Stimulated activated naive CD8-positive, alpha-beta T cell treated with anti-CD3 and anti-CD28 coated beads, Interleukin-15, Interleukin-2, amounts not matched to agents 100 ng/mL and 50 ng/mL, for 24 hours (primary cell): ENCODE results near the gene NT5C3A.

Source experiments
- H3K27ac Mint-ChIP-seq: one replicate; pipeline ENCODE4 v1.8.0; 2021; ENCODE audit warnings: mild to moderate bottlenecking, mixed read lengths
- H3K27me3 Mint-ChIP-seq: one replicate; pipeline ENCODE4 v1.8.0; 2021; ENCODE audit warnings: mixed read lengths
- H3K36me3 Mint-ChIP-seq: one replicate; pipeline ENCODE4 v1.8.0; 2021; ENCODE audit warnings: low read depth, mixed read lengths
- H3K4me1 Mint-ChIP-seq: one replicate; pipeline ENCODE4 v1.8.0; 2021; ENCODE audit warnings: low read depth, mixed read lengths
- H3K4me3 Mint-ChIP-seq: one replicate; pipeline ENCODE4 v1.8.0; 2021; ENCODE audit warnings: mild to moderate bottlenecking, mixed read lengths
- H3K9me3 Mint-ChIP-seq: one replicate; pipeline ENCODE4 v1.8.0; 2021; ENCODE audit warnings: mixed read lengths

Gene NT5C3A

GRCh38 chr7:33061282-33061937 is 1.2 kb downstream of the NT5C3A start:
- Mint-ChIP-seq H3K4me3 (peak overlapping the region; percentile 92), H3K9me3 (peaks cover 8% of the 10 kb centered on the region)

GRCh38 chr7:33059635-33060034 is 2.9 kb downstream of the NT5C3A start:
- H3K4me1 Mint-ChIP-seq = peaks cover 55% of the 10 kb centered on the region
- H3K27ac Mint-ChIP-seq = peak overlapping the region; percentile 34
- peaks cover 26% of the 10 kb centered on the region for H3K36me3 Mint-ChIP-seq
- no peaks in the 10 kb centered on the region for H3K27me3 Mint-ChIP-seq
- H3K9me3 Mint-ChIP-seq = no peaks in the 10 kb centered on the region
- H3K4me3 Mint-ChIP-seq = peak overlapping the region; percentile 25

More at GRCh38 chr7:33061282-33061937, 1.2 kb downstream of the NT5C3A start:
- Mint-ChIP-seq H3K36me3 (peaks cover 21% of the 10 kb centered on the region), H3K4me1 (peaks cover 40% of the 10 kb centered on the region), H3K27ac (peak overlapping the region; percentile 87), H3K27me3 (no peaks in the 10 kb centered on the region)

- H3K36me3 Mint-ChIP-seq = peaks cover 26% of the 10 kb centered on the region
- H3K4me1 Mint-ChIP-seq = peaks cover 72% of the 10 kb centered on the region
- no peaks in the 10 kb centered on the region for H3K27me3 Mint-ChIP-seq
- peak overlapping the region; percentile 3 for H3K27ac Mint-ChIP-seq
- no peak overlapping the region for H3K4me3 Mint-ChIP-seq
- H3K9me3 Mint-ChIP-seq = no peaks in the 10 kb centered on the region
These were observed 7.4 kb downstream of the NT5C3A start for GRCh38 chr7:33055158-33055557.

GRCh38 chr7:33054261-33054964 is 8.2 kb downstream of the NT5C3A start:
- H3K36me3 Mint-ChIP-seq = peaks cover 21% of the 10 kb centered on the region
- H3K27ac Mint-ChIP-seq = peak overlapping the region; percentile 76
- H3K27me3 Mint-ChIP-seq = no peaks in the 10 kb centered on the region
- no peak overlapping the region for H3K4me3 Mint-ChIP-seq
- H3K4me1 Mint-ChIP-seq = peaks cover 67% of the 10 kb centered on the region
- no peaks in the 10 kb centered on the region for H3K9me3 Mint-ChIP-seq

GRCh38 chr7:33053721-33054120 is 8.9 kb downstream of the NT5C3A start:
- no peak overlapping the region for H3K4me3 Mint-ChIP-seq
- no peaks in the 10 kb centered on the region for H3K27me3 Mint-ChIP-seq
- H3K36me3 Mint-ChIP-seq = peaks cover 19% of the 10 kb centered on the region
- peak overlapping the region; percentile 76 for H3K27ac Mint-ChIP-seq
- peaks cover 68% of the 10 kb centered on the region for H3K4me1 Mint-ChIP-seq
- no peaks in the 10 kb centered on the region for H3K9me3 Mint-ChIP-seq

GRCh38 chr7:33050535-33051318 is 11.8 kb downstream of the NT5C3A start:
- H3K27me3 Mint-ChIP-seq = no peaks in the 10 kb centered on the region
- no peaks in the 10 kb centered on the region for H3K9me3 Mint-ChIP-seq
- no peak overlapping the region for H3K27ac Mint-ChIP-seq
- no peak overlapping the region for H3K4me3 Mint-ChIP-seq
- peaks cover 68% of the 10 kb centered on the region for H3K4me1 Mint-ChIP-seq
- H3K36me3 Mint-ChIP-seq = peaks cover 8% of the 10 kb centered on the region

- Mint-ChIP-seq H3K4me1 (peaks cover 63% of the 10 kb centered on the region), H3K27ac (no peak overlapping the region), H3K27me3 (no peaks in the 10 kb centered on the region), H3K9me3 (no peaks in the 10 kb centered on the region), H3K4me3 (no peak overlapping the region), H3K36me3 (peaks cover 9% of the 10 kb centered on the region)
These were observed 13.9 kb downstream of the NT5C3A start for GRCh38 chr7:33048704-33049103.

GRCh38 chr7:33048257-33048656 is 14.3 kb downstream of the NT5C3A start:
- Mint-ChIP-seq H3K36me3 (peaks cover 7% of the 10 kb centered on the region), H3K27ac (no peak overlapping the region), H3K4me3 (no peak overlapping the region), H3K27me3 (no peaks in the 10 kb centered on the region), H3K4me1 (peaks cover 63% of the 10 kb centered on the region), H3K9me3 (no peaks in the 10 kb centered on the region)

- Mint-ChIP-seq H3K9me3 (no peaks in the 10 kb centered on the region), H3K4me1 (peaks cover 55% of the 10 kb centered on the region), H3K36me3 (peaks cover 7% of the 10 kb centered on the region), H3K27me3 (no peaks in the 10 kb centered on the region), H3K4me3 (no peak overlapping the region), H3K27ac (no peak overlapping the region)
These were observed 17.6 kb downstream of the NT5C3A start for GRCh38 chr7:33044986-33045385.

GRCh38 chr7:33044401-33044718 is 18.2 kb downstream of the NT5C3A start:
- peak overlapping the region; percentile 58 for H3K27ac Mint-ChIP-seq
- no peaks in the 10 kb centered on the region for H3K9me3 Mint-ChIP-seq
- no peak overlapping the region for H3K4me3 Mint-ChIP-seq
- peaks cover 62% of the 10 kb centered on the region for H3K4me1 Mint-ChIP-seq
- peaks cover 7% of the 10 kb centered on the region for H3K36me3 Mint-ChIP-seq
- no peaks in the 10 kb centered on the region for H3K27me3 Mint-ChIP-seq

GRCh38 chr7:33043501-33044400 is 18.8 kb downstream of the NT5C3A start:
- no peaks in the 10 kb centered on the region for H3K9me3 Mint-ChIP-seq
- peaks cover 7% of the 10 kb centered on the region for H3K36me3 Mint-ChIP-seq
- no peaks in the 10 kb centered on the region for H3K27me3 Mint-ChIP-seq
- no peak overlapping the region for H3K4me3 Mint-ChIP-seq
- H3K27ac Mint-ChIP-seq = peak overlapping the region; percentile 58
- H3K4me1 Mint-ChIP-seq = peaks cover 63% of the 10 kb centered on the region

- Mint-ChIP-seq H3K4me1 (peaks cover 67% of the 10 kb centered on the region), H3K27ac (no peak overlapping the region), H3K27me3 (no peaks in the 10 kb centered on the region), H3K4me3 (no peak overlapping the region), H3K9me3 (no peaks in the 10 kb centered on the region), H3K36me3 (peaks cover 7% of the 10 kb centered on the region)
These were observed 20.7 kb downstream of the NT5C3A start for GRCh38 chr7:33041631-33042428.

- Mint-ChIP-seq H3K27me3 (no peaks in the 10 kb centered on the region), H3K4me1 (peaks cover 70% of the 10 kb centered on the region), H3K4me3 (peak overlapping the region; percentile 71), H3K36me3 (peaks cover 4% of the 10 kb centered on the region), H3K9me3 (no peaks in the 10 kb centered on the region), H3K27ac (peak overlapping the region; percentile 61)
These were observed 21.6 kb downstream of the NT5C3A start for GRCh38 chr7:33040803-33041516.
